Trophoblast cell (in vitro differentiated cells and primary cell): ENCODE measurements around the gene INTS12.

Source experiments
- DNase-seq, 2 donors: peaks; one replicate each; pipeline ENCODE4 v3.0.0-alpha.2; 2016
- H2AFZ ChIP-seq: 2 replicates; pipeline ENCODE4 v1.6.1; 2013; ENCODE audit warnings: low read length, moderate library complexity, mild to moderate bottlenecking; ENCODE audit not compliant: insufficient read depth, poor library complexity
- H2AK5ac ChIP-seq: 2 replicates; pipeline ENCODE4 v1.6.1; 2013; ENCODE audit warnings: mild to moderate bottlenecking, low read length
- H2BK120ac ChIP-seq: 2 replicates; pipeline ENCODE4 v1.6.1; 2013; ENCODE audit warnings: low read length, mild to moderate bottlenecking, moderate library complexity; ENCODE audit not compliant: insufficient read depth, poor library complexity
- H2BK12ac ChIP-seq: 2 replicates; pipeline ENCODE4 v1.6.1; 2013; ENCODE audit warnings: mild to moderate bottlenecking, low read length, moderate library complexity
- H2BK5ac ChIP-seq: 2 replicates; pipeline ENCODE4 v1.6.1; 2013; ENCODE audit warnings: low read length, low read depth, moderate library complexity, mild to moderate bottlenecking; ENCODE audit not compliant: poor library complexity
- H3K14ac ChIP-seq: 2 replicates; pipeline ENCODE4 v1.6.1; 2013; ENCODE audit warnings: mild to moderate bottlenecking, low read length
- H3K18ac ChIP-seq: 2 replicates; pipeline ENCODE4 v1.6.1; 2013; ENCODE audit warnings: mild to moderate bottlenecking, low read length
- H3K23ac ChIP-seq: 2 replicates; pipeline ENCODE4 v1.6.1; 2013; ENCODE audit warnings: low read length
- H3K27ac ChIP-seq: 2 replicates; pipeline ENCODE4 v1.5.1; 2013; ENCODE audit warnings: low read depth, mild to moderate bottlenecking, inconsistent platforms, low read length, moderate library complexity
- H3K27me3 ChIP-seq: 2 replicates; pipeline ENCODE4 v1.6.1; 2013; ENCODE audit warnings: inconsistent platforms, mild to moderate bottlenecking, low read length, moderate library complexity; ENCODE audit not compliant: insufficient read depth
- H3K36me3 ChIP-seq, 2 experiments: 1 replicate in 1 of 2; 2 replicates in 1 of 2; pipeline ENCODE4 v1.6.1; 2013; ENCODE audit warnings: low read length in 2 of 2, mild to moderate bottlenecking in 2 of 2, moderate library complexity in 1 of 2; ENCODE audit not compliant: insufficient read depth in 2 of 2, control insufficient read depth in 1 of 2
- H3K4ac ChIP-seq: 2 replicates; pipeline ENCODE4 v1.6.1; 2013; ENCODE audit warnings: low read depth, mild to moderate bottlenecking, low read length, moderate library complexity
- H3K4me1 ChIP-seq, 2 experiments: 1 replicate in 1 of 2; 2 replicates in 1 of 2; pipeline ENCODE4 v1.6.1; 2013; ENCODE audit warnings: low read length in 2 of 2, mild to moderate bottlenecking in 2 of 2, moderate library complexity in 1 of 2; ENCODE audit not compliant: insufficient read depth in 2 of 2, control insufficient read depth in 1 of 2
- H3K4me2 ChIP-seq: 2 replicates; pipeline ENCODE4 v1.6.1; 2013; ENCODE audit warnings: inconsistent platforms, mild to moderate bottlenecking, low read length, moderate library complexity
- H3K4me3 ChIP-seq: 2 replicates; pipeline ENCODE4 v1.5.1; 2013; ENCODE audit warnings: mild to moderate bottlenecking, low read depth, low read length, inconsistent platforms
- H3K79me1 ChIP-seq: one replicate; pipeline ENCODE4 v1.6.1; 2013; ENCODE audit warnings: low read length
- H3K79me2 ChIP-seq: 2 replicates; pipeline ENCODE4 v1.6.1; 2013; ENCODE audit warnings: low read length, mild to moderate bottlenecking; ENCODE audit not compliant: control insufficient read depth, insufficient read depth, poor library complexity
- H3K9ac ChIP-seq: 2 replicates; pipeline ENCODE4 v1.6.1; 2013; ENCODE audit warnings: mild to moderate bottlenecking, low read length
- H3K9me3 ChIP-seq: 2 replicates; pipeline ENCODE4 v1.6.1; 2013; ENCODE audit warnings: low read depth, mild to moderate bottlenecking, control low read depth, inconsistent platforms, low read length; ENCODE audit not compliant: insufficient read depth
- H4K12ac ChIP-seq: 2 replicates; pipeline ENCODE4 v1.6.1; 2013; ENCODE audit warnings: low read depth, mild to moderate bottlenecking, low read length, moderate library complexity
- H4K8ac ChIP-seq: 2 replicates; pipeline ENCODE4 v1.6.1; 2013; ENCODE audit warnings: low read depth, mild to moderate bottlenecking, low read length, moderate library complexity
- H4K91ac ChIP-seq: one replicate; pipeline ENCODE4 v1.6.1; 2013; ENCODE audit warnings: low read depth, mild to moderate bottlenecking, low read length, moderate library complexity
- WGBS: extraction: QIAGEN DNeasy Blood & Tissue Kit; methylation state at CpG from one replicate; pipeline ENCODE4 v1.1.7; 2013; ENCODE audit warnings: missing lambda C conversion rate; ENCODE audit not compliant: insufficient read length, insufficient coverage; ENCODE audit errors: extremely low coverage; 5-methylcytosine and 5-hydroxymethylcytosine counted together

Gene INTS12

GRCh38 chr4:105645440-105645839 lies 63.0 kb downstream of the INTS12 start:
- Histone ChIP-seq H3K27ac (no peak overlapping the region), H3K9ac (no peak overlapping the region)
- no CpG with 5 or more reads among the region's 1 CpG for WGBS

GRCh38 chr4:105644257-105644656 lies 64.2 kb downstream of the INTS12 start:
- H3K4ac ChIP-seq = no peak overlapping the region
- no peak overlapping the region for H2AK5ac ChIP-seq
- H3K9me3 ChIP-seq = no peaks in the 10 kb centered on the region
- H2BK5ac ChIP-seq = no peak overlapping the region
- H2BK12ac ChIP-seq = no peak overlapping the region
- no peak overlapping the region for H3K4me3 ChIP-seq
- H3K4me1 ChIP-seq = no peaks in the 10 kb centered on the region
- no peak overlapping the region for H2AFZ ChIP-seq
- no peaks in the 10 kb centered on the region for H3K79me1 ChIP-seq
- H3K23ac ChIP-seq = no peak overlapping the region
- H3K27me3 ChIP-seq = no peaks in the 10 kb centered on the region
- no peak overlapping the region for H3K18ac ChIP-seq
- no peak for DNase-seq
- no peak overlapping the region for H3K4me2 ChIP-seq
- H3K36me3 ChIP-seq = no peaks in the 10 kb centered on the region
- H3K79me2 ChIP-seq = no peaks in the 10 kb centered on the region
- H3K14ac ChIP-seq = no peak overlapping the region
- H4K8ac ChIP-seq = no peak overlapping the region
- no CpG with 5 or more reads among the region's 2 CpGs for WGBS
- H4K91ac ChIP-seq = no peak overlapping the region
- H2BK120ac ChIP-seq = no peak overlapping the region
- no peak overlapping the region for H3K27ac ChIP-seq
- no peak overlapping the region for H4K12ac ChIP-seq
- H3K9ac ChIP-seq = no peak overlapping the region

More at GRCh38 chr4:105645440-105645839, 63.0 kb downstream of the INTS12 start:
- no peak overlapping the region for H3K18ac ChIP-seq
- H2BK5ac ChIP-seq = no peak overlapping the region
- no peak overlapping the region for H3K23ac ChIP-seq
- no peak overlapping the region for H2AK5ac ChIP-seq
- no peak overlapping the region for H3K14ac ChIP-seq
- no peaks in the 10 kb centered on the region for H3K9me3 ChIP-seq
- no peak overlapping the region for H3K4me2 ChIP-seq
- no peaks in the 10 kb centered on the region for H3K36me3 ChIP-seq
- no peak overlapping the region for H3K4ac ChIP-seq
- no peaks in the 10 kb centered on the region for H3K27me3 ChIP-seq
- no peak overlapping the region for H2BK12ac ChIP-seq
- H4K91ac ChIP-seq = no peak overlapping the region
- no peak overlapping the region for H4K12ac ChIP-seq
- no peak for DNase-seq
- no peaks in the 10 kb centered on the region for H3K79me2 ChIP-seq
- no peaks in the 10 kb centered on the region for H3K4me1 ChIP-seq
- no peaks in the 10 kb centered on the region for H3K79me1 ChIP-seq
- H2BK120ac ChIP-seq = no peak overlapping the region
- H3K4me3 ChIP-seq = no peak overlapping the region
- no peak overlapping the region for H4K8ac ChIP-seq
- H2AFZ ChIP-seq = no peak overlapping the region

- no peak overlapping the region for H4K8ac ChIP-seq
- H4K91ac ChIP-seq = no peak overlapping the region
- H3K27me3 ChIP-seq = no peaks in the 10 kb centered on the region
- H3K4me1 ChIP-seq = no peaks in the 10 kb centered on the region
- H4K12ac ChIP-seq = no peak overlapping the region
- H3K36me3 ChIP-seq = no peaks in the 10 kb centered on the region
- no CpG with 5 or more reads among the region's 4 CpGs for WGBS
- no peak overlapping the region for H3K18ac ChIP-seq
- H2BK12ac ChIP-seq = no peak overlapping the region
- H3K4me3 ChIP-seq = no peak overlapping the region
- DNase-seq = no peak
- H2AK5ac ChIP-seq = no peak overlapping the region
- no peaks in the 10 kb centered on the region for H3K79me1 ChIP-seq
- H3K79me2 ChIP-seq = no peaks in the 10 kb centered on the region
- H3K4ac ChIP-seq = no peak overlapping the region
- H3K14ac ChIP-seq = no peak overlapping the region
- no peak overlapping the region for H3K9ac ChIP-seq
- H2AFZ ChIP-seq = no peak overlapping the region
- H2BK120ac ChIP-seq = no peak overlapping the region
- no peak overlapping the region for H3K27ac ChIP-seq
- no peak overlapping the region for H3K23ac ChIP-seq
- no peak overlapping the region for H3K4me2 ChIP-seq
- no peaks in the 10 kb centered on the region for H3K9me3 ChIP-seq
- no peak overlapping the region for H2BK5ac ChIP-seq
Observed at GRCh38 chr4:105641845-105642244, 66.6 kb downstream of the INTS12 start.

GRCh38 chr4:105637408-105638176 lies 70.9 kb downstream of the INTS12 start:
- no peak overlapping the region for H3K4me3 ChIP-seq
- no peak overlapping the region for H3K9ac ChIP-seq
- no peaks in the 10 kb centered on the region for H3K36me3 ChIP-seq
- H2BK120ac ChIP-seq = no peak overlapping the region
- no peak overlapping the region for H3K14ac ChIP-seq
- no peak overlapping the region for H3K23ac ChIP-seq
- no peak overlapping the region for H4K91ac ChIP-seq
- no peaks in the 10 kb centered on the region for H3K9me3 ChIP-seq
- H3K27ac ChIP-seq = no peak overlapping the region
- no peak overlapping the region for H3K4ac ChIP-seq
- no peak overlapping the region for H3K4me2 ChIP-seq
- no peak overlapping the region for H2BK12ac ChIP-seq
- no peak overlapping the region for H3K18ac ChIP-seq
- DNase-seq = peak in 1 of 2 donors; percentile 22
- WGBS = no CpG with 5 or more reads among the region's 4 CpGs
- H2AK5ac ChIP-seq = no peak overlapping the region
- H3K79me1 ChIP-seq = no peaks in the 10 kb centered on the region
- no peak overlapping the region for H2BK5ac ChIP-seq
- H3K79me2 ChIP-seq = no peaks in the 10 kb centered on the region
- no peak overlapping the region for H2AFZ ChIP-seq
- peaks cover 0 to 2% of the 10 kb centered on the region in 2 experiments for H3K4me1 ChIP-seq
- no peak overlapping the region for H4K12ac ChIP-seq
- H3K27me3 ChIP-seq = no peaks in the 10 kb centered on the region
- H4K8ac ChIP-seq = no peak overlapping the region
